NCI-H2029 treated with DMSO at 0.1 percent for 48 hours (cell line): ENCODE data around the gene C11orf24.
"Not testable (repeated sequence)": the region's sequence is repeated elsewhere in the genome, so short reads cannot be mapped to it uniquely, and the experiment has no call there.

Experiments used
- DNase-seq: peaks from one replicate; lab custom pipeline; 2025; lab: John Stamatoyannopoulos, UW

The C11orf24 gene

DNA sequence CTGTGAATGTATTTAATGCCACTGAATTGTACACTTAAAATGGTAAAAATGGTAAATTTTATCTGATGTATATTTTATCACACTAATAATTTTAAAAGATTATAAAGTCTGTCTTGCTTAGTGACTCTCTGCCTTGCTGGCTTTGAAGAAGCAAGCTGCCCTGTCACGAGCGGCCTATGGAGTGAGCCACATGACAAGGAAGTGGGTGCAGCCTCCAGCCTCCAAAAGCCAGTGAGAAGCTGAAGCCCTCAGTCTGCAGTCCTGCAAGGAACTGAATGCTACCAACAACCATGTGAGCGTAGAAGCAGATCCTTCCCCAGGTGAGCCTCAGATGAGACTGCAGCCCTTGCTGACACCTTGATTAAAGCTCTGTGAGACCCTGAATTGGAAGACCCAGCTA lies 20.0 kb downstream of the C11orf24 start:
- no peak for DNase-seq

DNA sequence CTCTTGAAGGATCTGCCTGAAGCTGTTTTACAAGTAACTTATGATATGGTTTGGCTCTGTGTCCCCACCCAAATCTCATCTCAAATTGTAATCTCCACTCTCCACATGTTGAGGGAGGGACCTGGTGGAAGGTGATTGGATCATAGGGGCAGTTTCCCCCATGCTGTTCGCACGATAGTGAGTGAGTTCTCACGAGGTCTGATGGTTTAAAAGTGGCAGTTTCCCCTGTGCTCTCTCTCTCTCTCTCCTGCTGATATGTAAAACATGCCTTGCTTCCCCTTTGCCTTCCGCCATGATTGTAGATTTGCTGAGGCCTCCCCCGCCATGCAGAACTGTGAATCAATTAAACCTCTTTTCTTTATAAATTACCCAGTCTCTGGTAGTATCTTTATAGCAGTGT lies 26.9 kb downstream of the C11orf24 start:
- DNase-seq: not testable (repeated sequence)

DNA sequence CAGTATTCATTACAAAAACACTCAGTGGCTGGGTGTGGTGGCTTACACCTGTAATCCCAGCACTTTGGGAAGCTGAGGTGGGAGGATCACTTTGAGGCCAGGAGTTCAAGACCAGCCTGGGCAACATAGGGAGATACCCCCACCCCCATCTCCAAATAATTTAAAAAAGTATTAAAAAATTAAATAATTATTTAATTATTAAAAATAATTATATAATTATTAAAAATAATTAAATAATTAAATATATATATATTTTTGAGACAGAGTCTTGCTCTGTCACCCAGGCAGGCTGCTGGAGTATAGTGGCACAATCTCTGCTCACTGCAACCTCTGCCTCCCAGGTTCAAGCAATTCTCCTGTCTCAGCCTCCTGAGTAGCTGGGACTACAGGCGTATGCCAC lies 27.9 kb downstream of the C11orf24 start:
- not testable (repeated sequence) for DNase-seq

DNA sequence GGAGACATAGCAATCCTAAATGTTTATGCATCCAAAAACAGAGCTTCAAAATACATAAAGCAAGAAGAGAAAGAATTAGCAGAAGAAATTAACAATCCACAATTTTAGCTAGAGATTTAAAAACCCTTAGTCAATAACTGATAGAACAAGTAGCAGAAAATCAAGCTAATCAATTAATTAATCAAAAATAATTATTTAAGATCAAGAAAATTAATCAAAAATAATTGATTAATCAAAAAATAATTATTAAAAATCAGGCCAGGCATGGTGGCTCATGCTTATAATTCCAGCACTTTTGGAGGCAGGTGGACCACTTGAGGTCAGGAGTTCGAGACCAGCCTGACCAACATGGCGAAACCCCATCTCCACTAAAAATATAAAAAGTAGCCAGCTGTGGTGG lies 29.2 kb downstream of the C11orf24 start:
- DNase-seq: no peak

DNA sequence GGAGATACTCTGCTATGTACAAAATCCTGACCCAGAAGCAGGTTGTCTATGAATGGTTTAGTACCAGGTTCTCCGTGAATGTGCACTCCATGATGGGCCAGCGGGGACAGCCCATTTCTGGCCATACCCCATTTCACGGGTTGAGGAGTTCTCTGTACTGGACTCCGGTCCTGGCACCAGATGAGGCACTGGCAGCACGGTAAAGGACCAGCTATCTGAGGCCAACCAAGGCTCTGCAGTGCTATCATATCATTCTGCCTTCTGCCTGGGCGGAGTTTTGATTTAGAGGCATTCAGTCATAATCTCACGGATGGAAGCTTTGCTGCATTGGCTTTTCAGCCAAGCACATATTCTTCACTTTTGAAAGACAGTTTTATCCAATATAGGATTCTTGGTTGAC lies 40.2 kb downstream of the C11orf24 start:
- no peak for DNase-seq

DNA sequence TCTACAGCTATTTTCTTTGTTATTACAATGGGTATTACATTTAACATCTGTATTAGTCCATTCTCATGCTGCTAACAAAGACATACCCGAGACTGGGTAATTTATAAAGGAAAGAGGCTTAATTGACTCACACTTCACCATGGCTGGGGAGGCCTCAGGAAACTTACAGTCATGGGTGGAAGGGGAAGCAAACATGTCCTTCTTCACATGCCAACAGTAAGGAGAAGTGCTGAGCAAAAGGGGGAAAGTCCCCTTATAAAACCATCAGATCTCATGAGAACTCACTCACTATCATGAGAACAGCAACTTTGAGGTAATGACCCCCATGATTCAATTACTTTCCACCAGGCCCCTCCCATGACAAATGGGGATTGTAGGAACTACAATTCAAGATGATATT lies 42.2 kb downstream of the C11orf24 start:
- DNase-seq: no peak

DNA sequence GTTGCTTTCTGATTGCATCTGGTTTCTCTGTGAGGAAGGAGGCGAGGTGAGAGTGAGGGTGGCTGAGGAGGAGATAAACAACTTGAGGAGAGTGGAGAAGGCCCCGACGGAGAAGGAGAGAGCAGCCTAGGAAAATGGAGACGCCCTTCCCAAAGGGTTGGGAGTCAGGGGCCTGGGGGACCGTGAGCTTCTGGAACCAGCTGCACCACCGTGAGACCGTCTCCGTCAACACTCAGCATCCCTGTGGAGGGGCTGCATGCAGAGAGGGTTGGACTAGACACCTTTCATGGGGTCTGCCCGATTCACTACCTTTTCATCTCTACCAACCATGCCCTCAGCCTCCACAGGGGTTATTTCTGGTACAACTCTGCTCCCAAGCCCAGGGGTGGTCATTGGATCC lies 45.4 kb downstream of the C11orf24 start:
- no peak for DNase-seq

DNA sequence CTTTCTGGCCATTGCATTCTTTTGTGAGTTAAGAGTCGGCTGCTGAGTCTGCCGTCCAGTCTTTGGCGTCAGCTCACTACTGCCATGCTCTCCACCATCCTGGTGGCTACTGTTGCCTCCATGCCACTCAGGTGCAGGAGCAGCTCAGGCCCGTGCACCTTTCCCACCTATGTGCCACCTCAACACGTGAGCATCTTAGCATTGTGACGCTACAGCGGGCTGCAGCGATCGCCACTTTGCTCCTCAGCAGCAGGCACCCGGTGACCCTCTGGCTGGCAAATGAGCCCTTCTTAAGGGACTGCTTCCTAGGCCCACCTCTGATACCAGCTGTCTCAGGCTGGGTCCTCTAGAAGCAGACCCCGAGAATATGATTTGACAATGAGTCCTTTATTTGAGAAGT lies 47.2 kb downstream of the C11orf24 start:
- no peak for DNase-seq

DNA sequence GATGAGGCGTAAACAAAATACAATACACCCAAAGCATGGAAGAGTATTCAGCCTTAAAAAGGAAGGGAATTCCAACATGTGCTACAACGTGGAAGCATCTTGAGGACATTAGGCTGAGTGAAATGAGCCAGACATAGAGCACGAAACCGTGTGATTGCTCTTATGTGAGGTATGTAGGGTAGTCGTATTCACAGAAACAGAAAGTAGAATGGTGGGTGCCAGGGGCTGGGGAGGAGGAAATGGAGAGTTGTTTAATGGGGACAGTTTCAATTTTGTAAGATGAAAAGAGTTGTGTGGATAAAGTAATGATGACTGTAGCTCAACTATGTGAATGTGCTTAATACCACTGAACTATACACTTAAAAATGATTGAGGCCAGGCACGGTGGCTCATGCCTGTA lies 48.5 kb downstream of the C11orf24 start:
- DNase-seq: no peak

DNA sequence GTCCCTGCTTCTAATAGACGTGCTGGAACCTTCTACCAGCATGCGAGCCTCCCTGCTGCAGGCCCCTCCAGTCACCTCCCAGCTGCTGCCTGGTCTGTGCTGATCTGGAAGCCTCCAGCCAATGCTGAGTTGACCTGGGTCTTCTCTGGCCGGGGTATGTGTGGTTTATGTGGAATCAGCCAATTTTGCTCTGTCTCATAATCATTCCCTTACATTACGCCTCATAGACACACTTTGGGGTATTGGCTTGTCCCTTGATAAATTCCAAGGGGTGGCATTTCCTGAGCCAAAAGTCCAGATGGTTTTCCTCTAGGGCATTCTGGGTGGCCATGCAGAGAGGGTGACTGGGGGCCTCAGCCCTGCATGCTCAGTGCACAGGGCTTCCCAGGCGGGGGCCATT lies 50.4 kb downstream of the C11orf24 start:
- DNase-seq: no peak

DNA sequence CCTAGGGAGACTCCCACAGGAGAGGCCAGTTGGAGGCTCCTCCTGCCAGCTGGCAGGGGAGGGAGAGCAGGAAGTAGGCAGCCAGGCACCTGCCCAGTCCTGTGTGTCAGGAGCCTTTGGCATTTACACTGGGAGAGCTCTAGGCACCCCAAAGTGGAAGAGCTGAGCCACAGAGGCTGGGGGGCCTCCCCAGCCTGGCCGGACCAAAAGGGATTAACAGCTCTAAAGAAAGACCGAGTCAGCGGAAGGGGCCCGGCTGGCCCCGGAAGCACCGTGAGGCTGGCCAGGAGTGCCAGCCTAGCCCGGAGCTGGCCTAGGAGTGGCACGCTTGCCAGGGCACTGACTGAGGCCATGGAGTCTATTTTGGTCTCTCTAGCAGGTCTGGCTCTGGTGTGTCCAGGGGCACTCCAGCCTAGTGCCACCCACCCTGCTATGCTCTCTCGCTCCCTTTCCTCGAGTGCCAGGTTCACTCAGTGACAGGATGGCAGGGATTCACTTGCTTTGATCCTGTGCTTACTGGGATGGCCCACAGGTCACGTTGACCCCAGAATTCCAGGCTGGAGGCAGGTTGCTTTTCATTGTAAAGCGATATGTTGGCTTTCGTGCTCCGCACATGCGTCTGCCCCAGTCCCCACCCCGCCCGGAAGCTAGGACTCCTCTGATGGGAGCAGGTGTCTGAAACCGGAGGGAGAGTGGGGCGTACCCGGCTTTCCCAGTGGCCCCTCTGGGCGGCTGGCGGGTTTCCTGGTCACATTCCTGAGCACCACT lies 55.4 kb downstream of the C11orf24 start:
- DNase-seq: peak; percentile 34

DNA sequence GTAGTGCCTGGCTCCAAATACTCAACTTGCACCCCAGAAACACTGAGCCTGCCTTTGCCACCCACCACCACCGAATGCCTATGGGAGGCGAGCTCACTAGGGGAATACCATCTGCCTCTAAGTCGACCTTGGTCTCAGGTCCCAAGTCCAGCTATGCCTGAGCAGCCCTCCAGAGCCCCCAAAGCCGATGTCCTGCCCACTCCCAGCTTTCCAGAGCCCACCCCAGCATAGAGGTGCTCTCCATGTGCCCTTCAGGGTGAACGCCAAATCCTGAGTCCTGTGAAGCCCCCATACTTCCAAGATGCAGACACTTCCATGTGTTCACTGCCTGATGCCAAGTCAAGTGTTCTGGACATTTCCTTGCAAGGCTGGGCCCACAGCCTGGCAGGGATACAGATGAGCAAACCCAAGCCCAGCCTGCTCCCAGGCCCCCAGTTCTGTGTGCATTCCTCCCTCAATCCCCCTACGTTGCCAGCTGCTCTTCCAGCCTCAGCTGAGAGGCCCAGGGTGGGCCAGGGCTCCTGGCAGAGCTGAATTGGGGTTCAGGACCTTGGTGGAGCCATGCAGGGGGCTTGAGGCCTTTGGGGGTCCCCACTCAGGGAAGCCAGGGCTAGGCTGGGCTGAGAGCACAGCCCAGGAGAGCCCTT lies 56.1 kb downstream of the C11orf24 start:
- DNase-seq: no peak

DNA sequence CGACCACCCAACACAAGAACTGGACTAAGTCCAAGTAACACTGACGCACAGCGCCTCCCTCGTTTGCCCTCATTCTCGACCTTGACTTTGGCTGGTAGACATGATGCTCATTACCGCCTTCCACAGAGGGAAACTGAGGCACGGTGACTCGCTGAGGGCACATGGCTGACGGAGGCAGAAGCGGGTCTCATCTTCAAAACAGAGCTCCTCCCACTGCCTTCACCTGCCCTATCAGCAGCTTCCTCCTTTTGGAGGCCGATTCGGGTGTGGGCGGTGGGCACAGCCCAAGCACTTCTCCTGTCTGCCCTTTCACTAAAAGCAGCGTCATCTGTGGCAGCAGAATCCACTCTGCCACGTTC lies 56.7 kb downstream of the C11orf24 start:
- no peak for DNase-seq

DNA sequence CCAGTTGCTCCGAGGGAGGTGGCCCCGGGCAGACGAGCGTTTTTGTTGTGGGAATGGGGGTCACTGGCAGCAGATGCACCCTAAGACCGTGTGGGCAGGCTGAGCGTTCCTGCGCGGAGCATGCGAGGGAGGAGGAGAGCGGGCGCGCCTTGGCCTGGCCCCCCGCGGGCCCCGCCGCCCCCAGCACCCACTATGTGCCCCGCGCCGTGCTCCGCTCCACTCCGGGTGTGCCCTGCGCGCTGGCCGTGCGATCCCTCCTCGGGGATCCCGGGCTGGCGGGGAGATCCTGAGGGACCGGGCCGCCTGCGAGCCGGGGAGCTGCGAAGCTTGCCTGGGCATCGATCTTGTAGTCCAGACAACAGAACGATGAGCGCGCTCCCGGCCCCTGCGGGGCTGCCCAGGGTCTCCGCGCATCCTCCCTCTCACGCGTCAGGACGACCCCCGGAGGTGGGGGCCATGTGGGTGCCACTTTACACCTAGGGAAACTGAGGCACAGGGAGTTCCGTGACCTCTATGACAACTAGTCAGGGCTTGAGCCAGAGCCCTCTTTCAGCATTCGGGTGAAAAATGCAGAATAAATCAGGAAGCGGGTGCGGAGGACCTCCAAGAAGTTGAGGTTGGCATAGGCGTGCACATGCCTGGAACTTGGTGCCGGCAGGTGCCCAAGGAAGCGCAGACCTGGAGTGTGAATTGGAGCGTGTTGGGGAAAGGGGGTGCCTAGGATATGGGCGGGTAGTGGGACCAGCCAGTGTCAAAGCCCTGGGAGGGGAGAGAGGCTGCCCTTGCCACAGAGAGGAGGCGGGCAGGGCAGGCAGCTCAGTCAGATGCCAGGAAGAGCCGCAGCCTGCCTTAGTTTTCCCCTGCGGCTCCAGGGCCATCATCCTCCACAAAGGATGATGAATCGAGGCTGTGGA lies 57.3 kb downstream of the C11orf24 start:
- no peak for DNase-seq

DNA sequence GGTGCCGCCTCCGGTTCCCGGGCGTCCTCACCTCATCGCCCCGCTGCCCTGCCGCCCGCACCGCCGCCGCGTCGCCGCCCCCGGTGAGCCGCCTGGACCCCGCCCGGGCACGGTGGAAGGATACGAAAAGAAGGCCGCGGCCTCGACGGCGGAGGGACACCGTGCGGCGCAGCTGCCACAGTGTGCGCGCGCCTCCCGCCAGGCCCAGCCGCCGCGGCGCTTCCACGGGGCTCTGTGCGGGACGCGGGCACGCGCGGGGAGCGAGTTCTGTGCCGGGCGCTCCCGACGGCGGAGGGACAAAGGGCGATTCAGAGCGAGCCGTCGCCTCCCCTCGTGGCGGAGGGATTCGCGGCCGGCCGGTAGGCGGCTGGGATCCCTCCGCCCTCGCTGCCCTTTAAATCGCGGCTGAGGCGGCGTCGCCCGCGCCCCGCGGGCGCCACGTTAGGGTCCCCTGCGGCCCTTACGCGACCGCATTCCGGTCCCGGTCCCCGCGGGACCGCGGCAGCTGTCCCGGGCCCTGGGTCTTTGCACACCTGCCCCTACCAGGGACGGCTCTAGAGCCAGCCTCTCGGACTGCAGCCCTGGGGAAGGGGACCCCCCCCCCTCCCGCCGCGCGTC lies 58.1 kb downstream of the C11orf24 start:
- peak; percentile 75 for DNase-seq

DNA sequence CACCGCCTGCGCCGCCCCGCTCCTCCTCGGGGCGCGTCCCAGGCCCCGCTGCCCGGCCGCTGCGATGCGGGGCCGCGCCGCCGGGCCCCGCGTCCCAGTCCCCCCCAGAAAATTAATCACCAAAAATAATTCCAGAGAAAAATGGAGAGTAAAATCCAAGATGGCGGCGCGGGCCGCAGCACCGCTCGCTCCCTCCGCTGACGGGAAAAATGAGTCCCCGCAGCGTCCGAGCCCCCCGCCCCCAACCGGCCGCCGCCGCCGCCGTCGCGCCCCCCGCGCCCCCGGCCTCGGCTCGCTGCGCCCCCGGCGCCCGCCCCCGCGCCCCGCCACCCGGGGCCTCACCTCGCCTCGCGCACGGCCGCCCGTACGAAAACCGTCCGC lies 58.6 kb downstream of the C11orf24 start, which contains the start of gene KMT5B:
KMT5B (minus strand) TSS at position 162 of the 381 bp plus-strand sequence. CDS start 23,220 bp downstream, outside the sequence.
- no peak for DNase-seq

DNA sequence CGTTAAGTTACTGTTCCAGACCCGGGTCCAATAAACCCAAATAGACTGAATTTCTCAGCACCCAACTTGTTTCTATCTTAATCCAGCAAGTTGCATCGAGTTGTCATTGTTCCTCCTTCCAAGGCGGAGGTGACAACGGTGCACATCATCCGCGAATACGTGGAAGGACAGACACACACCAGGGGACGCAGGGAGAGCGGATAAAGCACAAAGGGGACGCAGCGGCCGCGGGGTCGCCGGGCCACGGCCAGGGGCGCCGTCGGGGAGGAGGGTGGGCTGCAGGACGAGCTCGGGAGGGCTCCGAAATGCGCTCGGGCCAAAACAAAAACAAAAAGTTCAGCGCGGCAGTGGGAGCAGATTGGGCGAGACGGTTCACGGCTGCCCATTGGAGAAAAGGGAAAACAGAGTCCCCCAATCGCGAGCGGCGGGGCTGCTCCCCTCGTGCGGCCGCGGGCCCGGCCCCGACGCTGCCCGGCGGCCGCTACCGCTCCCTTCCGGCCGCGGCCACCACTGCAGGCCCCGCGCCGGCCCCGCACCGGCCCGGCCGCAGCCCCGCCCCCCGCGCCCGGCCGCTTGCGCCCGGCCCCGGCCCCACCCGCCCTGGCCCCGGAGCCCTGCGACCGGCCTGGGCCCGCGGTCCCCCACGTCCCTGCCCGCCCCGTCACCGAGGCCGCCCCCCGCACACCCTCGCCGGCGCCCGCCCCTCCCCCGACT lies 59.2 kb downstream of the C11orf24 start:
- peak; percentile 15 for DNase-seq

DNA sequence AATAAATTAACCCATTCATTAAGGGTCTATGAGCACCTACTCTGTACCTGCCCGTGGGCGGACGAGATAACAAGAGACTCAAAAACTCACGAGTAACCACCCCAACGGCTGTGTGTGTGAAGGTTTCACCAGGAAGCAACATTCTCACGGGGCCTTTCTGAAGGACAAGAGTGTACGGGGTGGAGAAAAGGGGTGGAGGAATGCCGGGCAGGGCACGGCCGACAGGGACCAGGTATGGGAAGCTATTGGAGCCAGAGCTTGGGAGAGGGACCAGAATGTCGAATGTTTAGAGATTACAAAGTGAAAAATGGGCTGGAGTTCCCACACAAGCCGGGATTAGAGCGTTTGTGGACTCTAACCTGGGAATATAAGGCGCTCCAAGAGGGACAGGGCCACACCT lies 60.2 kb downstream of the C11orf24 start:
- no peak for DNase-seq
